Stimulated activated CD8-positive, alpha-beta memory T cell treated with anti-CD3 and anti-CD28 coated beads, Interleukin-15, amount 100 ng/mL, for 48 hours (primary cell): ENCODE data around the gene BARX2.

Experiments used
- DNase-seq, 2 donors: peaks; one replicate each; pipeline ENCODE4 v3.0.0-alpha.2; 2020; ENCODE audit warnings: low read depth in 2 of 2

BARX2 gene

DNA sequence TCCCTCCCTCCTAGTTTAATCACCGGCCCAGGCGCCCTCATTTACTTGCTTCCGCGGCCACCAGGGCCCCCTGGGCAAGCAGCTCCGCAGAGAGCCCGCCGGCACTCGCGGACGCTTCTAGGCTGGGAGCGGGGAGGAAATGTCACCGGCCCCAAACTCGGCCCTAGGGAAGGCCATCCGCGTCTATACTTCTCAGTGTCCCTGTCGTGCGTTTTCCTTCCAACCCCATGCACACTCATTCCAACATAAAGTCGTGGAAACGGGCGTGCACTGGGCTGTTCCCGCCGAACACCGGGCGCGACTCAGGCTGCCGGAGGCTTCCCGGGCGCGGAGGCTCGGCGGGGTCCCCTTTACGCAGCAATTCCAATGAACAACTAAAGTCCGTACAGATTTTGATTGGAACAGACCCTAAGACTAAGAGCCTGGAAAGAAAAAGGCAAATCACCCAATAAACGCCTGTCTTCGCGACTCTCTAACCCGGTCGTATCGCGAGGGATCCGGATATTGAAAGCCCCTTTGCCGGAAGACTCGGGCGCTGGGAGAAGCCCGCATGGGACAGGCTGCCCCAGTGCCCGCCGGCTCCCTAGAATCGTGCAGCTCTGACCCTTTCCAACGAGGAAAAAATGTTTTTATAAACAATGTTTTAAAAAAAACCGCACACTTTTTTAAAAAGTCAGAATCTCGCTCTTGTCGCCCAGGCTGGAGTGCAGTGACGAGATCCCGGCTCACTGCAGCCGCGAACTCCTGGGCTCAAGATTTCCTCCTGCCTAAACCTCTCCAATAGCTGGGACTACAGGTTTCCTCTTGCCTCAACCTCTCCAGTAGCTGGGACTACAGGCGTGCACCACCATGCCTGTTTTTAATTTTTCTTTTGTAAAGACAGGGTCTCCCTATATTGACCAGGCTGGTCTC, 1.3 kb upstream of the BARX2 start:
- DNase-seq, result no peak

DNA sequence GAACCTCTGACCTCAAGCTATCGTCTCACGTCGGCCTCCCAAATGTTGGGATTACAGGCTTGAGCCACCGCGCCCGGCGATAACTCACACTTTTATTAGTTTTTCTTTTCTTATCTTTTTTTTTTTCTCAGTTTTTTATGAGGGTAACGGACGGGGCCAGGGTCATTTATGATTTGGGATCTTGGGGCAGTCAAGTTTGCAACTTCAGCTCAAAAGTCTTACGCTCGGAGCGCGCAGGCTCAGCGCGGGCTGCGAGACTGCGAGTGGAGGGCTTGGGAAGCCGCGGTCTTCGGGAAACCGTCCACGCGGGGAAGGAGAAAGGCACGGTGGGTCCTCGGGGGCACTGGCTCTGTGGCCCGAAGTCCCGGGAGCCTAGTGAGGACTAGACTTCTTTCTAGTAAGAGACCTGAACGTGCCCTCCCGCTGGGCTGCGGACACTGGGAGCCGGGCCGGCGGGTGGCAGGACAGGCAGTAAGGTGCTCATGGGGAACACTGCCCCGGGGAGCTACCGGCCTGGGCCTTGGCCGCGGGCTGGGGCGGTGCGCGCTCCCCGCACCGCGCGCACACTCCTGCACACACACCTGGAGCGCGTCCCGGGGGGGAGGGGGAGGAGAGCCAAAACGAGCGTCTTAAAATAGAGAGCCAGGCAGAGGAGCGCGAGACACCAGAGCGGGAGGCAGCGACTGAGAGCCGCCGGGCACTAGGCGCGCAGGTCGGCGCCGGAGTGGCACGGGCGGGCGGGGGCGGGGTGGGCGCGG, 476 bp upstream of the BARX2 start:
- DNase-seq, result peak in 1 of 2 donors; percentile 2

DNA sequence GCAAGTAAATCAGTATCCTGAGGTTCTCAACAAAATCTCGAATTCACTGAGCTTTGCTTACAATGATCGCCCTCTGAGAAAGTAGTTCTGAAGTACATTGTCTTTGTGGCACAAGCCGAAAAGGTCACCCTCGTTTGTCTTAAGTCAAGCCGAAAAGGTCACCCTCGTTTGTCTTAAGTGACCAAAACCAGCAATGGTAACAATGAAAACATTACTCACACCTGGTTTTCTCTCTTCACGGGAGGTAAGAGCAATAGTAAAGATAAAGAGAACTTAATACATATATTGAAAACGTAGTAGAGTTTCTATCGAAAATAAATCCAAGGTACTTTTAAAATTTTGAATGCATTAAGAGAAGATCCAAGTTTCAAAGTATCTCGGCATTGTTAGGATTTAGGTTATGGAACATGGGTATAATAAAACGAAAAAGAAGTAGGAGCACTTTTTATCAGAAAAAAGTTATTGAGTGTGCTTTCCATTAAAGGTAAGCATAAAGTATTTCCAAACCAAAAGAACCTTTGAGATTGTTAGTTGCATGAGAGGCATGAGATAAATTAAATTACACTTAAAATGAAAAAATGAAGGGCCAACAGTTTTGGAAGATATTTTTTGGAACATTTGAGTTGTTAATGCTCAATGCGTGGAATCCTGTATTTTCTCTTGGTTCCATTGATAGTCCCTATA, 1.2 kb downstream of the BARX2 start:
- no peak for DNase-seq

DNA sequence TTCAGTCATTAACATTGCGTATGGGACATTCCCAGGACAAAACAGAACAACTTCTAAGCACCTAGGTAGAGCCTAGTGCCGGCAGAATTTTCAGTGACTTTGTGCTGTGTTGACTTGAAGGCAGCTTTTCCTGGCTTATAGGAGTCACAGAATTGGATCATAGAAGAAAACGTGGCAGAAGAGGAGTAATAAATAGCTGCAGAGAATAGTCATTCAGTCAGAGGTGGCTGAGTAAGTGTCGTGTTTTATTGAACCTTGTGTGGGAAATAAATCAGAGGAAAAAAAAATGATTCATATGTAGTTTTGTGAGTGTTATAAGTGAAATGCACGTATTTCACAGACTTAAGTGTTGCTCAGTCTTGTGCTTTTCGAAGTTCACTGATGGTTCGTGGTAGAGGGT, 2.1 kb downstream of the BARX2 start:
- no peak for DNase-seq

DNA sequence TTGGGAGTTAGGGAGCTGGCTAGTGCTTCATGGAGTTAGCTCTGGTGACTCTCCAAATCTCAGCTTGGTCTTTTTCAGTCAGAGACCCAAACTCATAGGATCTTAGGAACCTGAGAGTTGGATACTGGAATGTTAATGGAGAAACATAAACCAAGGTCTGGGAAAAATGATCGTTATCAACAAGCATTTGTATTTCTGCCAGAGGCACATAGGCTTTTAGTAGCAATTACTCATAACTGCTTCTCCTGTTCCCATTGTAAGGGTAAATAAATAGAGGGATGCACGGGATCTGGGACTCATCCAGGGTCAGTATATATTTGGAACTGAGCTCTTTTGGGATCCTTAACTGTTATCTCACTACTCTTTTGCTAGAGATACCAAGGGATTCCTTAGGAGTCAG, 4.8 kb downstream of the BARX2 start:
- no peak for DNase-seq

DNA sequence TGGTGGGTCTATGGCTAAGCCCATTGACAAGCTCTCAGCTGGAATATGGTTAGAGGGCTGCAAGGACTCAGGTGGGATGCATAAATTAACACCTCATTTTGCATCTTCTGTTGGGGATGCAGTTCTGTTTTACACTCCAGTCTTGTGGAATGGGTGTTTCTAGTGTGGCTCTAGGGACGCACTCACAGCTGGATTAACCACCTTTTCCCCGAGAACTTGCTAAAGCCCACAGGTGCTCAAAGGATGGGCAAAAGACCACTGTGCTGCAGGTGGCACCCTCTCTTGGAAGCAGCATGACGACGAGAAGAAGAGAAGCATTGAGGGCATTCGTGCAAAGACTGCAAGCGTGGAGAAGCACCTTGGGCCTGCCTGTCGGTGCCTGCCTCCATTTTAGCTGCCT, 6.9 kb downstream of the BARX2 start:
- no peak for DNase-seq

DNA sequence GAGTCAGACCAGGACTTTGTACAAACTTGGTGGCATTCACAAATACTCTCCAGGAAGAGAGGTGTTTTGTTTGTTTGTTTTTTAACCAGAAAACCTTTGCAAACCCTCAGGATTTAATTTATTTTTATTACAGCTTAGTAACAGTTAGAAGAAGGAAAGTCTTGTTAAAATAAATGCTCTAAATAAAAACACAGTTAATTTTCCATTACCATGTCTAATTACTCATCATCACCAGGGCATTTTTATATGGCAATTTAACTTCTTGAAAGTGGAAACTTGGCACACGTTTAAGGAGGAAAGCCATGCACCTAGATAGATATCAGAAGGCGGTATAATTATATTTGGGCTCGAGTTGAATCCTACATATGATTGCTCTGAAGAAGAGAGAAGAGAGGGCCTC, 7.4 kb downstream of the BARX2 start:
- DNase-seq, result no peak

DNA sequence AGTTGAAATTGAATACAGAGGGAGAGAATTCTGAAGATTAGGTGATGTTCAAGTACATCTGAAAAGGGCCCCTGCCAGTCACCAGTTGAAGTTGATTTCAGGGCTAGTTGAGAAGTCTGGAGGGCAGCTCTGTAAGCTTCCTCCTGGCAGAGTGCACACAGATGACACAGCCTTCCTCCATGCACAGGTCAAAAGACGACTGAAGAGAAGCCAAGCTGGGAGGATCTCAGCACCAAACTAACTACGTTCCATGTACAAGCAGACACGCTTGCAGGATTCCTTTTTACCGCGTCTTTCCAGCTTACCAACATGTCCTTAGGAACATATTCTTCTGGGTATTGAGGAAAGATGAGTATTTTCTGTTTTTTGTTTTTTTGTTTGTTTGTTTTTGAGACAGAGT, 7.9 kb downstream of the BARX2 start:
- DNase-seq, result no peak

DNA sequence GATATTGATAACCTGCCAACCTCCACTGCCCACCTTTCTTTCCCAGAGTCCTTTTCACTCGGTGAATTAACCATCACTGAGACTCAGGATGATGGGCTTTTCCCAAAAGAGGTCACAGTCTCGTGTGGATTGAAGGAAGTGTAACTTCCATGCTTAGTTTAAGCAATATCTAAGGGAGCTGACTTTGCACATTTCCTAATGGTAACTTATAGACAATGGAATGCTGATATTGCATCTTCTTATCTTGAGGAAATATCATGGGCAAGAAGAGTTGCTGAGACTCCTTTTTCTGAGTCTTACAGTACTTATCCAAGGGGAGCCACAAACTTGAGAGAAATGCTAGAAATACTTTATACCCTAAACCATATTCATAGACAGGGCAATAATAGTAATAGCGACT, 8.8 kb downstream of the BARX2 start:
- DNase-seq, result no peak

DNA sequence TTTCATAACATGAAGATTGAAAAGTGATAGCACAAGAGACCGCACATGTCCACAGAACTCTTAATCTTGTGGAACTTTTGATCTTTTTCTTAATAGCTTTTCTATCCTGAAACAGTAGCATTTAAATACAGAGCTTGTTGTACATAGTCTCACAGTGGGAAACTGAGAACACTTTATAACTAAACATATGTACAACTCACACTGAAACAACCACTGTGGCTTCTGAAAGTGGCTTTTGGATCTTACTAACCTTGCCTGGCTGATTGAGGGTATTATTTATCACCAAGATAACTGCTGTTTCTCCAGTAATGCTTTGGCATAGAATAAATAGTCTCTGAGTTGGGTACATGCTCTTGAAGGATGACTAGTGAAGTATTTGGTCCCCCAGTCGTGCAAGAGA, 10.2 kb downstream of the BARX2 start:
- DNase-seq, result no peak

DNA sequence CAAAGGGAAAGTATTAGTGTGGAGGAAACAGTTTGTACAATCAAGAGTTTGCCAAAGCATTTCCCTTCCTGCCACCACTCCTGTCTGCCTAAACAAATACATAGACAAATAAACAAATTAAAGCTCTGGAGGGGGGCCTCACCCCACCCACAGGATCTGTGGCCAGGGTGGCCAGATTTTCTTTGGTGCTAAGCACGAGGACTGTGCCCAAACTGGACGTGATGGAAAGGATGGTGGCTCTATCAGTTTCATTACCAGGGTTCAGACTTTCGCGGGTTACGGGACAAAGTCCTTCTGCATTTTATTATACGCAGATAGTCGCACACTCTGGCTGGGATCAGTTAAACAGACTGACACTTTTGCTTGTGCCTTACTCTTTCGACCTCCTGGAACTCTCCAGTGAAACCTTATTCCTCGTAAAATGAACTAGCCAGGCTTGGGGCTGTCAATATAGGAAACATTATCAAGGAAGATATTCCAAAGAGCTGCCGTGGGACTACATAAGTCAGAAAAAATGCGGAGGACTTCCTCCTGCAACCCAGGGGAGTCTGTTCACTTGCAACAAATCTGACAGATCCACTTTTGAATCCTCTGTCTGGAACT, 11.2 kb downstream of the BARX2 start:
- DNase-seq, result no peak

DNA sequence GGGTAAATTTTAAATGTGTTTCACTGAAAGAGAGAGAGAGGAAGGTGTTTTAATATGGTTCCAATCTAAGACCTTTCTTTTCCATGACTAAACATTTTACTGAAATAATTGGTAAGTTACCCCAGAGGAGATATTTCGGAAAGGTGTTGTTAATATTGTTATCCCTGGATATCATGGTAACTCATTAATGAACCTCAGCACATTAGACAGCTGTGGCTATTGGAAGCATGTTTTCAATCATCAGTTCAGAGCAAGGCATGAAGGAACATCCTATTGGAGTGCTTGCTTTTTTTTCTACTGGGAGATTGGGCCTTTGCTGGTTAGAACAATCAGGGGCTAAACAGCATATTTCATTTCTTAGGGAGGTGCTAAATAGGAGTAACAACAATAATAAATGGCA, 11.8 kb downstream of the BARX2 start:
- no peak for DNase-seq

DNA sequence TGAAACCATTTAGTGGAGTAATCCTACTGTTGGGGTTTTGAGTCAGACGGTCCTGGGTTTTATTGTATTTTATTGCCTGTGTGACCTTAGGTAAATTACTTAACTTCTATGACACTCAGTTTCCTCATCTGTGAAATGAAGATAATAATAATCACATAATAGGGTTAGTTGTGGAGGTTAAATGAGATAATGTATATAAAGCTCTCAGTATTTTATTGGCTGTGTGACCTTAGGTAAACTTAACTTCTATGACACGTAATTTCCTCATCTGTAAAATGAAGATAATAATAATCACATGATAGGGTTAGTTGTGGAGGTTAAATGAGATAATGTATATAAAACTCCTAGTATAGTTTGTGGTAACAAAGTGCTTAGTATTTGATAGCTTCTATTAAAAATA, 13.2 kb downstream of the BARX2 start:
- no peak for DNase-seq

DNA sequence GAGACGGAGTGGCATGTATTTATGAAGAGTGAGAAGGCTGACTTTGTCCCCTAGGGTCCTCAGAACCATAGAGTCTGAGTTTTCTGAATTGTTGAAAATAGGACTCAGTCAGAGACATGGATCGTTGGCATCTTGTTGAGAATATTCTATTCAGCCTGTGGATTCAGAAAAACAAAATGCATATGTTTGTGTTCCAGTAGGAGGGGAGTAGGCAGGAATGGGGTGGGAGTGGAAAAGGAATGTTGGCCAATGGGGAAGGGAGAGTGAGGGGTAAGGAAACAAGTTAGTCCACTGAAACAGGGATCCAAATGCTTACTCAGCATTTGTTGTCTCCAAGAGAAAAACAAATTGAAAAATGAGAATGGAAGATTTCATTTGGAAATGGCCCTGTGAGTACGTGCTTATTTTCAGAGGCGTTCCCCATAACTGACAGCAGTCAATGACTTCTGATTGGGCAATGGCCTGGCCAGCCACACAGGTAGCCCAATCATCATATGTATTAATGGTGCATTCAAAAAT, 14.7 kb downstream of the BARX2 start:
- no peak for DNase-seq

DNA sequence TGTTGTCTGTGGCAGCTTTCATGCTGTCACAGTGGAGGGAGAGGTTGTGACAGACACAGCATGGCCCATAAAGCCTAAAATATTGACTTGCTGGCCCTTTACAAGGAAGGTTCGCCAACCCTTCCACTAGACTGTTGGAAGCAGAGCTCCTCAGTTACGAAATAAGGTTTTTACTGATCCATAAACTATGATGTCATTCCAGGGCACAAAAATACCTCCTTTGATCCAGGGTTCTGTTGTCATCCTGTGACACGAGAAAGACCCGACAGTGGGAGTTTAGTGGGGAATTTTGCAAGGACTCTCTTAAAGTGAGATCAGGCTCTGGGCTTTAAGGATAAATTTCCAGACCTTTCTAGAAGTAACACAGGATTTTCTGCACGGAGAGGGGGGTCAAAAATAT, 15.7 kb downstream of the BARX2 start:
- DNase-seq, result no peak

DNA sequence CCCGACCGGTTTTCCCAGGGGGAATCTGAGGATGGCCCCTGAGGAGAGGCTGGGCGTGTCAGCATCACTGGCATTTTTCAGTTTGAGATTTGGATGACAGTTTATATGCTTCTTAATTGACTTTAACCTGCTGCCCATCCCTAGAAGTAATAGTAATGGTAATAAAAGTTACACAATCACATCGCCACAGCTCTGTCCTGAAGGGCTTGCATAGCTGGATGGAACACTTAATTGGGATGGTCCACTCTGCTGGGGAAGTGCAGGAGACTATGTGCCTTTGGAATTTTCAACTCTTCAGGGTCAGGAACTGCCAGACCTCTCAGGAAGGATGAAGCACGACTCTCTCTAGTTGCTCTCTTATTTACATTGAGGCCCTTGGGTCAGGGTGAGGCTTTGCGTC, 16.2 kb downstream of the BARX2 start:
- no peak for DNase-seq

DNA sequence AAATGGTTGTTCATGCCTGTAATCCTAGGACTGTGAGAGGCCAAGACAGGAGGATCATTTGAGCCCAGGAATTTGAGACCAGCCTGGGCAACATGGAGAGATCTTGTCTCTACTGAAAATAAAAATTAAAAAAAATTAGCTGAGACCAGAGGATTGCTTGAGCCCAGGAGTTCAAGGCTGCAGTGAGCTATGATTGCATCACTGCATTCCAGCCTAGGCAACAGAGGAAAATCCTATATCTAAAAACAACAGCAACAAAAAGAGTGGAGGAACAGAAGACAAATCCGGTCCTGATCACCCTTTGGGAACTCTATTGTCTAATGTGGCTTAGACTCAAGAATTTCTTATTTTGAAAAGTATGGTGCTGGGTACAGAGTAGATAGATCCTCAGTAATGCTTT, 17.3 kb downstream of the BARX2 start:
- DNase-seq, result no peak

DNA sequence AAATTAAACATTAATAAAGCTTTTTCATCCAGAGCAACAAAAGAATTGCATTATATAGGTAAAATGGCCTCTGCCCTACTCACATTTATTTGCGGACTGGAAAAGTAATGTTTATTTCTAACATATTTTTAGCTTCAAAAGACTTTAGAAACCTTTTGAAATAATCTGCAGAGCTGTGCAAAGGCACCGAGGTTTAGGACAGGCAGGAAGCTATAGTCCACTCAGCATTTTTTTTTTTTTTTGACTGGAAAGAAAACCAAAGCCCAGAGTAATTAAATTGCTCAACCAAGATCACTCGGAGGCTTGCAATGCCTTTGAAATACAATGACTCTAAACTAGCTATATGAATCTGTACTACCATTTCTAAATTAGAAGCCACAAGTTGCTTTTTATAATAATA, 19.1 kb downstream of the BARX2 start:
- no peak for DNase-seq

DNA sequence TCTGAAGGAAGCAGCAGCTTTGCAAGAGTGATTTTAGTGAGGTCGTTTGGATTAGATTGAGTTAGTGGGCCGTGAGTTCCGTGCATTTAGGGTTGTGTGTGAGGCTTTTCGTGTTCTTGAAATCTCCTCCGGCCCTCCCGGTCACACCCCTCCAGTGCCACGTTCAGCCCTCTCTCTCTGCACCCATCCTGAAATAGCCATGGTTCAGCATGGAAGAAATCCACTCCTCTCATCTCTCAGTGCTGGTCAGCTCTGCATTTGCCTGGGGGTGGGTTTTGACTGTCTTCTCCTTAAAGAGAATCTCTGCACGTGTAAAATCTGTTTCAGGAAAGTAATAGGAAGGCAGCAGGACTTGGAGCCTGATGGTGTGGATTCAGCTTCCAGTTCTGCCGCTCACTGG, 19.8 kb downstream of the BARX2 start:
- DNase-seq, result no peak

DNA sequence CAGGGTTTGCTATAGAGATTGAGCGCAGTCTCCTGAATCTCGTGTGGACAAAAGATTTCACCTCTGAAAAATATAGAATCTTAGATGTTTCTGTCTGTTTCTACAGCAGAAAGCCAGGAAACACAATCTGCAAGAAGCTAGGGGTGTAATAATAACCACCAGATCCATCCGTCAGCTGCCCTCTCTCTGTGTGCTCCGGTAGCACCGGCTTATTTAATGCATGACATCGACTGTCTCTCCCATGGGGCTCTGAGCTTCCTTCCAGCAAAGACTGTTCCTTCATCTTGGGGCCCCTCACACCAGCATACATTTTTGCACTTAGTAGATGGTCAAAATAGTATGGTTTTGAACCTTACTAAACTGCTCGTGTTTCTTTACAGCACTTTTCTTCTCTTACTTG, 20.2 kb downstream of the BARX2 start:
- no peak for DNase-seq

DNA sequence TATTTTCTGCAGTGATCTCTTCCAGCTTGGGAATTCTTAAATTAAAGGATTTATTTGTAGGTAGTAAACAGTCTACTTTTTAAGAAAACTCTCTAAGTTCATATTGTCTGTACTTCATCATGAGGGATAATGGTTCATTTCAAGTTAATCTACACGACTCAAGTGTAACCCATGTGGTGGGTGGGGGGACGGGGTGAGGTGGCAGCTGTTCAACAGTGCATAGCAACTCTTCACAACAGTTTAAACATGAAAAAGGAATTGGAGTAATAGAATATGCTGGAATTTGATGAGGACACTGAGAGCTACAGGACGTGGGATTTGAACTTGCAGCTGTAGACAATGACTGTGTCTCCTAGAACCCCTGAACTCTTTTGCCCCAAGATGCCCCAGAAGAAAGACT, 20.8 kb downstream of the BARX2 start:
- no peak for DNase-seq
